OCI-LY7 (cell line): Measurements from ENCODE around the gene SMIM24.

Experiments used
- EZH2phosphoT487 ChIP-seq: fragments of 200-600 bp; sonication (generic); IDR thresholded peaks from 2 replicates; pipeline ENCODE4 v1.6.1; 2018; ENCODE audit warnings: low read depth, borderline replicate concordance, mild to moderate bottlenecking, mixed run types, antibody characterized with exemption, low read length, moderate library complexity, mixed read lengths
- TF ChIP-seq, protein P1 (sequence below): fragments of 200-600 bp; sonication (generic); conservative IDR thresholded peaks from 2 replicates; pipeline ENCODE4 v1.5.1; 2014; ENCODE audit warnings: mild to moderate bottlenecking, antibody characterized with exemption, low read length, moderate library complexity, mixed read lengths

DNA sequence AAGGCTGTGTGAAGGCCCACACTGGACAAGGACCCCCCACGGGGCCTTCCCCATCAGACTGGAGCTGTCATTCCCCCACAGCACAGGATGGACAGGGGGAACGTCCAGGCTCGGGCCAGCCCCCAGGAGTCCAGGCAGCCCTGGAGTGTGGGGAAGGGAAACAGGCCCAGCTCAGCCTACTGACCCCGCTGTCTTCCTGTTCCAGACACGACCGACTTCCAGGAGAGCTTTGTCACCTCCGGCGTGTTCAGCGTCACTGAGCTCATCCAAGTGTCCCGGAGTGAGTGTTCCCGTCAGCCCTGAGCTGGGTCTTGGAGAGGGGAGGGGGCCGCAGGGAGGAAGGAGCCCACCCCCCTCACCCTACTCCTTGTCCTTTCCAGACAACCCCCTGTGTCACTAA is 47.0 kb downstream of the SMIM24 start:
- TF ChIP-seq, protein P1, sequence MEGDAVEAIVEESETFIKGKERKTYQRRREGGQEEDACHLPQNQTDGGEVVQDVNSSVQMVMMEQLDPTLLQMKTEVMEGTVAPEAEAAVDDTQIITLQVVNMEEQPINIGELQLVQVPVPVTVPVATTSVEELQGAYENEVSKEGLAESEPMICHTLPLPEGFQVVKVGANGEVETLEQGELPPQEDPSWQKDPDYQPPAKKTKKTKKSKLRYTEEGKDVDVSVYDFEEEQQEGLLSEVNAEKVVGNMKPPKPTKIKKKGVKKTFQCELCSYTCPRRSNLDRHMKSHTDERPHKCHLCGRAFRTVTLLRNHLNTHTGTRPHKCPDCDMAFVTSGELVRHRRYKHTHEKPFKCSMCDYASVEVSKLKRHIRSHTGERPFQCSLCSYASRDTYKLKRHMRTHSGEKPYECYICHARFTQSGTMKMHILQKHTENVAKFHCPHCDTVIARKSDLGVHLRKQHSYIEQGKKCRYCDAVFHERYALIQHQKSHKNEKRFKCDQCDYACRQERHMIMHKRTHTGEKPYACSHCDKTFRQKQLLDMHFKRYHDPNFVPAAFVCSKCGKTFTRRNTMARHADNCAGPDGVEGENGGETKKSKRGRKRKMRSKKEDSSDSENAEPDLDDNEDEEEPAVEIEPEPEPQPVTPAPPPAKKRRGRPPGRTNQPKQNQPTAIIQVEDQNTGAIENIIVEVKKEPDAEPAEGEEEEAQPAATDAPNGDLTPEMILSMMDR, result no peak
- TF ChIP-seq EZH2phosphoT487, result no peak
